ENCODE data around the gene ARID4A. TPM values are rescaled to one million over a fixed set of nuclear protein-coding genes. Genes with fewer than 3 reads are reported as not detected.

Gene ARID4A
- total and polyA plus RNA-seq, 8 donors, result 27.6 to 48.6 (median 37.3) TPM

GRCh38 chr14:58292187-58292586, 6.2 kb upstream of the ARID4A start:
- Histone ChIP-seq H3K4me1 (peaks cover 12 to 63% of the 10 kb centered on the region in 2 donors), H3K9me3 (no peaks in the 10 kb centered on the region), H3K36me3 (peaks cover 3 to 83% of the 10 kb centered on the region in 2 donors), H3K27ac (no peak overlapping the region), H3K27me3 (no peaks in the 10 kb centered on the region), H3K4me3 (no peak overlapping the region)
- ATAC-seq (no peak), DNase-seq (no peak)
- no peak for TF ChIP-seq CTCF (IDR thresholded peaks at IDR 0.05)
- intact Hi-C loops (cut with DNase I), result no loop called here

- H3K9me3 ChIP-seq, result no peaks in the 10 kb centered on the region
- no peak for TF ChIP-seq CTCF (IDR thresholded peaks at IDR 0.05)
- no peak overlapping the region for H3K27ac ChIP-seq
- H3K27me3 ChIP-seq, result no peaks in the 10 kb centered on the region
- intact Hi-C loops (cut with DNase I), result no loop called here
- ATAC-seq (no peak), DNase-seq (no peak)
- peaks cover 9 to 55% of the 10 kb centered on the region in 2 donors for H3K4me1 ChIP-seq
- no peak overlapping the region for H3K4me3 ChIP-seq
- H3K36me3 ChIP-seq, result peaks cover 3 to 64% of the 10 kb centered on the region in 2 donors
These were observed 4.2 kb upstream of the ARID4A start for GRCh38 chr14:58294201-58294600.

GRCh38 chr14:58296726-58297125, 1.6 kb upstream of the ARID4A start:
- Histone ChIP-seq H3K36me3 (peaks cover 3 to 39% of the 10 kb centered on the region in 2 donors), H3K9me3 (no peaks in the 10 kb centered on the region), H3K27me3 (no peaks in the 10 kb centered on the region), H3K4me3 (peak overlapping the region; percentile 53 to 95), H3K27ac (peak overlapping the region; percentile 98), H3K4me1 (peaks cover 18 to 63% of the 10 kb centered on the region in 2 donors)
- DNase-seq (no peak), ATAC-seq (no peak)
- intact Hi-C loops (cut with DNase I), result no loop called here
- no peak for TF ChIP-seq CTCF (IDR thresholded peaks at IDR 0.05)

GRCh38 chr14:58297412-58297761, 968 bp upstream of the ARID4A start:
- peak; percentile 3 for ATAC-seq
- peaks cover 2 to 34% of the 10 kb centered on the region in 2 donors for H3K36me3 ChIP-seq
- peak overlapping the region; percentile 98 for H3K27ac ChIP-seq
- H3K27me3 ChIP-seq, result no peaks in the 10 kb centered on the region
- H3K4me3 ChIP-seq, result peak overlapping the region; percentile 53 to 95
- TF ChIP-seq CTCF (IDR thresholded peaks at IDR 0.05), result no peak
- intact Hi-C loops (cut with DNase I), result no loop called here
- H3K9me3 ChIP-seq, result no peaks in the 10 kb centered on the region
- peaks cover 18 to 56% of the 10 kb centered on the region in 2 donors for H3K4me1 ChIP-seq
- DNase-seq, result peak in 1 of 4 donors; percentile 47

GRCh38 chr14:58297762-58298476, 436 bp upstream of the ARID4A start:
- H3K4me3 ChIP-seq, result peak overlapping the region; percentile 95
- TF ChIP-seq CTCF (IDR thresholded peaks at IDR 0.05), result peak in 1 of 2 donors; percentile 15
- H3K4me1 ChIP-seq, result peaks cover 18 to 53% of the 10 kb centered on the region in 2 donors
- H3K9me3 ChIP-seq, result no peaks in the 10 kb centered on the region
- ATAC-seq (peak; percentile 92), DNase-seq (peak; percentile 97 to 100 (median 99))
- intact Hi-C loops (cut with DNase I), result no loop called here
- H3K27ac ChIP-seq, result peak overlapping the region; percentile 98
- H3K36me3 ChIP-seq, result peaks cover 0 to 34% of the 10 kb centered on the region in 2 donors
- no peaks in the 10 kb centered on the region for H3K27me3 ChIP-seq
